GM23248 (cell line): ENCODE results near the gene SRRT. TPM values are rescaled to one million over a fixed set of nuclear protein-coding genes. Genes with fewer than 3 reads are reported as not detected.
A peak's percentile ranks its signal among the peaks of the same experiment; 100 is the strongest.
"Not testable (repeated sequence)": the region's sequence is repeated elsewhere in the genome, so short reads cannot be mapped to it uniquely, and the experiment has no call there.

Experiments used
- DNase-seq: peaks from one replicate; pipeline ENCODE4 v3.0.0-alpha.2; 2015
- H2AFZ ChIP-seq: fragments of 200-600 bp; sonication (generic); 2 replicates; pipeline ENCODE4 v1.6.1; 2016; ENCODE audit warnings: antibody characterized with exemption
- H3F3A ChIP-seq: fragments of 200-600 bp; sonication (generic); 2 replicates; pipeline ENCODE4 v1.6.1; 2016; ENCODE audit warnings: mild to moderate bottlenecking, antibody characterized with exemption, mixed run types; ENCODE audit not compliant: insufficient read depth
- H3K27ac ChIP-seq: fragments of 200-600 bp; sonication (generic); 2 replicates; pipeline ENCODE4 v1.5.1; 2016; ENCODE audit warnings: mild to moderate bottlenecking
- H3K27me3 ChIP-seq: fragments of 200-600 bp; sonication (generic); replicated peaks from 2 replicates; pipeline ENCODE4 v1.6.1; 2016; ENCODE audit warnings: mild to moderate bottlenecking; ENCODE audit not compliant: insufficient read depth
- H3K36me3 ChIP-seq: fragments of 200-600 bp; sonication (generic); 2 replicates; pipeline ENCODE4 v1.6.1; 2016; ENCODE audit warnings: low read depth, mild to moderate bottlenecking
- H3K4me1 ChIP-seq: fragments of 200-600 bp; sonication (generic); 2 replicates; pipeline ENCODE4 v1.6.1; 2016; ENCODE audit warnings: mild to moderate bottlenecking; ENCODE audit not compliant: insufficient read depth
- H3K4me2 ChIP-seq: fragments of 200-600 bp; sonication (generic); one replicate; pipeline ENCODE4 v1.6.1; 2016; ENCODE audit warnings: mild to moderate bottlenecking; ENCODE audit not compliant: unreplicated experiment
- H3K4me3 ChIP-seq: fragments of 200-600 bp; sonication (generic); 2 replicates; pipeline ENCODE4 v1.5.1; 2016; ENCODE audit warnings: mild to moderate bottlenecking
- H3K79me2 ChIP-seq: fragments of 200-600 bp; sonication (generic); 2 replicates; pipeline ENCODE4 v1.6.1; 2016; ENCODE audit warnings: mild to moderate bottlenecking; ENCODE audit not compliant: insufficient read depth
- H3K9ac ChIP-seq: fragments of 200-600 bp; sonication (generic); 2 replicates; pipeline ENCODE4 v1.6.1; 2016; ENCODE audit warnings: mild to moderate bottlenecking
- H3K9me2 ChIP-seq: fragments of 200-600 bp; sonication (generic); 2 replicates; pipeline ENCODE4 v1.6.1; 2016; ENCODE audit warnings: mixed run types, mild to moderate bottlenecking, moderate library complexity; ENCODE audit not compliant: insufficient read depth
- H3K9me3 ChIP-seq: fragments of 200-600 bp; sonication (generic); one replicate; pipeline ENCODE4 v1.6.1; 2017; ENCODE audit warnings: low read depth
- H4K20me1 ChIP-seq: fragments of 200-600 bp; sonication (generic); 2 replicates; pipeline ENCODE4 v1.6.0; 2016; ENCODE audit not compliant: insufficient read depth
- EZH2 ChIP-seq: fragments of 200-600 bp; sonication (generic); IDR thresholded peaks from 2 replicates; pipeline ENCODE4 v1.6.1; 2018; ENCODE audit warnings: antibody characterized with exemption, mild to moderate bottlenecking; ENCODE audit not compliant: insufficient read depth, poor library complexity, severe bottlenecking
- EZH2phosphoT487 ChIP-seq: fragments of 200-600 bp; sonication (generic); IDR thresholded peaks from 2 replicates; pipeline ENCODE4 v1.6.1; 2018; ENCODE audit warnings: antibody characterized with exemption, moderate library complexity, mild to moderate bottlenecking, low read depth; ENCODE audit not compliant: insufficient read depth
- WGBS, 2 experiments: methylation state at CpG; one replicate each; pipeline ENCODE4 v1.1.6; 2015 to 2017; ENCODE audit warnings: low lambda C conversion rate in 2 of 2, low coverage in 1 of 2; ENCODE audit errors: missing lambda C conversion rate in 2 of 2; 5-methylcytosine and 5-hydroxymethylcytosine counted together
- in situ Hi-C: fragments of 300-500 bp; cut with MboI; formaldehyde crosslinking; loops from 2 replicates; pipeline ENCODE4 v1.15.0; 2020
- polyA plus RNA-seq: library from polyadenylated mRNA; unstranded; fragments of >200 nt; fragmentation: Nextera tagmentation; extraction: Ambion mirVana; gene quantifications from 2 replicates; pipeline ENCODE4 v1.2.1, GENCODE V29; 2016
- total RNA-seq: library from RNA; depleted of rRNA; stranded (reverse); fragments of >200 nt; shearing (Covaris generic); gene quantifications from 2 replicates; pipeline ENCODE4 v1.2.3, GENCODE V29; 2014

The SRRT gene
- total and polyA plus RNA-seq, 2 experiments from 2014 or later, result 57.1 to 74.9 TPM

GRCh38 chr7:100840470-100841100 lies 34.3 kb upstream of the SRRT start:
- H3K36me3 ChIP-seq, result no peaks in the 10 kb centered on the region
- WGBS, 2 experiments, result 78 to 80% methylated on average over 8 of the region's 8 CpGs
- in situ Hi-C loops, result no loop called here

DNA sequence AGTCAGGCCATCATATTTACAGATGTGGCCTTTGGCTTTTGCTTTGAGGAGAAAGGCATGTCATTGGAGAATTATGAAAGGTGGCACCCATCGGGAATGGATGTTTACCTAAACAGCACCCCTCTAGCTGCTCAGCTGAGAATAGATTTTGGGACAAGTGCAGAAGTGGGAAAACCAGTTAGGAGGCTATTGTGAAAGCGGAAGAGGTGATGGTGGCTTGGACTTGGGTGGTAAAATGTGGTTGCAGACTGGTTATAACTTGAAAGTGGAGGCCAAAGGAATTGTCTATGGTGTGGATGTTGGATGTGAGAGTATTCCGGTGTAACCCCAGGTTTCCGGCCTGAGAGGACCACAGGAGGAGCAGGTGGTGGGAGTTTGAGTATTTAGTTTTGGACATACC lies 27.5 kb upstream of the SRRT start:
- TF ChIP-seq EZH2 (no peak), EZH2phosphoT487 (no peak)
- Histone ChIP-seq H3K9ac (no peak overlapping the region), H3K36me3 (no peaks in the 10 kb centered on the region), H3K4me3 (no peak overlapping the region), H3F3A (no peaks in the 10 kb centered on the region), H3K27me3 (no peaks in the 10 kb centered on the region), H3K27ac (no peak overlapping the region), H3K4me2 (no peak overlapping the region), H2AFZ (no peak overlapping the region), H4K20me1 (no peaks in the 10 kb centered on the region), H3K9me3 (no peaks in the 10 kb centered on the region), H3K9me2 (no peaks in the 10 kb centered on the region), H3K4me1 (no peaks in the 10 kb centered on the region), H3K79me2 (no peaks in the 10 kb centered on the region)
- no peak for DNase-seq
- in situ Hi-C loops, result no loop called here
- 91 to 97% methylated on average over 4 of the region's 4 CpGs for WGBS, 2 experiments

More at GRCh38 chr7:100840470-100841100, 34.3 kb upstream of the SRRT start:
- no peak overlapping the region for H3K4me3 ChIP-seq
- H2AFZ ChIP-seq, result no peak overlapping the region
- TF ChIP-seq EZH2, result no peak
- TF ChIP-seq EZH2phosphoT487, result no peak
- H3K9ac ChIP-seq, result no peak overlapping the region
- H3K9me2 ChIP-seq, result no peaks in the 10 kb centered on the region
- no peak overlapping the region for H3K4me2 ChIP-seq
- no peaks in the 10 kb centered on the region for H3K27me3 ChIP-seq
- H4K20me1 ChIP-seq, result no peaks in the 10 kb centered on the region
- no peak overlapping the region for H3K27ac ChIP-seq
- no peaks in the 10 kb centered on the region for H3K9me3 ChIP-seq
- H3K4me1 ChIP-seq, result no peaks in the 10 kb centered on the region
- no peak for DNase-seq
- no peaks in the 10 kb centered on the region for H3F3A ChIP-seq
- H3K79me2 ChIP-seq, result no peaks in the 10 kb centered on the region

- Histone ChIP-seq H3K27me3 (no peaks in the 10 kb centered on the region), H3K36me3 (no peaks in the 10 kb centered on the region), H3K9me3 (no peaks in the 10 kb centered on the region), H3K4me2 (peak within 1 kb of the TSS; percentile 92), H3K27ac (no peak within 1 kb of the TSS), H3K9me2 (no peaks in the 10 kb centered on the region), H2AFZ (peak within 1 kb of the TSS; percentile 95), H3K4me1 (no peaks in the 10 kb centered on the region), H4K20me1 (no peaks in the 10 kb centered on the region), H3F3A (no peaks in the 10 kb centered on the region), H3K4me3 (peak within 1 kb of the TSS; percentile 91), H3K9ac (peak within 1 kb of the TSS; percentile 80), H3K79me2 (0 out of 2 replicates have a peak, but pooled peaks cover 3% of the 10 kb centered on the region)
- in situ Hi-C loops, result loop anchor here (10.0 to 25.0 kb wide), 2 partner anchors 137 to 390 kb away; partner anchors contain the start of gene SPACDR
- peak; percentile 97 for DNase-seq
- TF ChIP-seq EZH2 (no peak), EZH2phosphoT487 (no peak)
- 1% methylated on average over 52 to 71 of the region's 71 CpGs for WGBS, 2 experiments
These were observed 22.6 kb upstream of the SRRT start, which contains the start of gene SLC12A9 for GRCh38 chr7:100852048-100852872. Gene SLC12A9, plus strand, starts transcription at chr7:100852713. Its CDS starts 1,485 bp downstream, at chr7:100854198.

GRCh38 chr7:100854146-100854895 lies 20.6 kb upstream of the SRRT start:
- no peak overlapping the region for H3K9ac ChIP-seq
- H3K27me3 ChIP-seq, result no peaks in the 10 kb centered on the region
- H3K27ac ChIP-seq, result no peak overlapping the region
- H3K9me3 ChIP-seq, result no peaks in the 10 kb centered on the region
- no peak overlapping the region for H3K4me2 ChIP-seq
- 89 to 90% methylated on average over 14 of the region's 14 CpGs for WGBS, 2 experiments
- H4K20me1 ChIP-seq, result no peaks in the 10 kb centered on the region
- no peaks in the 10 kb centered on the region for H3K4me1 ChIP-seq
- no peaks in the 10 kb centered on the region for H3F3A ChIP-seq
- no peak overlapping the region for H3K4me3 ChIP-seq
- in situ Hi-C loops, result loop anchor here (10.0 to 25.0 kb wide), 2 partner anchors 140 to 392 kb away; partner anchors contain the start of gene SPACDR
- no peaks in the 10 kb centered on the region for H3K9me2 ChIP-seq
- 0 out of 2 replicates have a peak, but pooled peaks cover 3% of the 10 kb centered on the region for H3K79me2 ChIP-seq
- no peak overlapping the region for H2AFZ ChIP-seq
- no peaks in the 10 kb centered on the region for H3K36me3 ChIP-seq
- no peak for DNase-seq
- TF ChIP-seq EZH2phosphoT487, result no peak
- TF ChIP-seq EZH2, result no peak

GRCh38 chr7:100854899-100855298 lies 20.0 kb upstream of the SRRT start:
- not testable (repeated sequence) for H4K20me1 ChIP-seq, H3K9ac ChIP-seq, H3K9me2 ChIP-seq, H2AFZ ChIP-seq, H3K4me2 ChIP-seq, H3K27me3 ChIP-seq, H3K4me1 ChIP-seq, H3F3A ChIP-seq, H3K79me2 ChIP-seq, H3K4me3 ChIP-seq, H3K27ac ChIP-seq, DNase-seq, H3K36me3 ChIP-seq, H3K9me3 ChIP-seq
- in situ Hi-C loops, result loop anchor here (10.0 to 25.0 kb wide), 2 partner anchors 140 to 393 kb away; partner anchors contain the start of gene SPACDR
- 96 to 98% methylated on average over 9 of the region's 9 CpGs for WGBS, 2 experiments
